GM12878 (cell line): ENCODE data around the gene ENPP6. TPM values are rescaled to one million over a fixed set of nuclear protein-coding genes. Genes with fewer than 3 reads are reported as not detected.

Source experiments
- ATAC-seq: fragments of 200-7000 bp; cut with Tn5 transposase; 3 replicates; pipeline ENCODE4 v1.9.1; 2020; ENCODE audit warnings: mild to moderate bottlenecking, moderate library complexity
- BruUV-seq: library from RNA; stranded (reverse); fragments of 400-500 nt; replicated peaks from 2 replicates; lab custom pipeline; 2021; lab: Mats Ljungman, UMichigan
- CTCF ChIA-PET: fragments of 300-600 bp; sonication (Branson Sonifier 250); formaldehyde crosslinking; extraction: SDS; loops from one replicate; lab custom pipeline; 2021; ENCODE audit warnings: inconsistent platforms; lab: Yijun Ruan, JAX
- POLR2A ChIA-PET: fragments of 350-600 bp; formaldehyde crosslinking; extraction: SDS; loops from one replicate; lab custom pipeline; 2021; ENCODE audit warnings: inconsistent platforms; lab: Charles Lee
- RAD21 ChIA-PET: fragments of 300-600 bp; sonication (Branson Sonifier 250); formaldehyde crosslinking; loops from one replicate; lab custom pipeline; 2023; ENCODE audit warnings: antibody characterized with exemption; ENCODE audit not compliant: unreplicated experiment; lab: Charles Lee
- SMC1A ChIA-PET: fragments of 300-600 bp; sonication (Branson Sonifier 250); formaldehyde crosslinking; loops from one replicate; lab custom pipeline; 2023; ENCODE audit not compliant: unreplicated experiment, uncharacterized antibody; lab: Charles Lee
- DNase-seq: peaks from one replicate; pipeline ENCODE4 v3.0.0-alpha.2; 2011; ENCODE audit warnings: low read depth, low spot score
- FAIRE-seq: peaks from 3 replicates; lab custom pipeline; 2011; peaks lifted over from hg19 to GRCh38; lab: Jason Lieb, UNC
- H2AFZ ChIP-seq: 2 replicates; pipeline ENCODE4 v1.6.0; 2011; ENCODE audit warnings: low read depth, low read length, control low read depth; ENCODE audit not compliant: control insufficient read depth
- H3K27ac ChIP-seq: 2 replicates; pipeline ENCODE4 v1.5.1; 2011; ENCODE audit warnings: control low read depth; ENCODE audit not compliant: control insufficient read depth, insufficient read depth
- H3K27me3 ChIP-seq, 2 experiments: replicated peaks in 1 of 2; 2 replicates each; pipeline versions ENCODE4 v1.6.0 to v1.6.1; 2011; ENCODE audit warnings: low read length in 1 of 2; ENCODE audit not compliant: control insufficient read depth in 2 of 2, insufficient read depth in 2 of 2
- H3K36me3 ChIP-seq, 2 experiments: 2 replicates each; pipeline ENCODE4 v1.5.1; 2011; ENCODE audit warnings: low read length in 1 of 2; ENCODE audit not compliant: control insufficient read depth in 2 of 2, insufficient read depth in 2 of 2
- H3K4me1 ChIP-seq: 2 replicates; pipeline ENCODE4 v1.6.1; 2011; ENCODE audit warnings: mild to moderate bottlenecking, low read length, moderate library complexity, mixed read lengths; ENCODE audit not compliant: control insufficient read depth, insufficient read depth
- H3K4me2 ChIP-seq: 2 replicates; pipeline ENCODE4 v1.6.0; 2011; ENCODE audit warnings: control low read depth; ENCODE audit not compliant: control insufficient read depth, insufficient read depth
- H3K4me3 ChIP-seq: fragments of 200-600 bp; sonication (generic); 2 replicates; pipeline ENCODE4 v1.5.1; 2016
- H3K79me2 ChIP-seq: 2 replicates; pipeline ENCODE4 v1.6.0; 2011; ENCODE audit warnings: low read length; ENCODE audit not compliant: control insufficient read depth, insufficient read depth
- H3K9ac ChIP-seq: 2 replicates; pipeline ENCODE4 v1.8.0; 2011; ENCODE audit warnings: low read length, control low read depth, mixed read lengths; ENCODE audit not compliant: control insufficient read depth, insufficient read depth
- H3K9me3 ChIP-seq: replicated peaks from 3 replicates; pipeline ENCODE4 v1.5.1; 2011; ENCODE audit warnings: mild to moderate bottlenecking, low read length; ENCODE audit not compliant: control insufficient read depth, insufficient read depth
- H4K20me1 ChIP-seq: 2 replicates; pipeline ENCODE4 v1.6.0; 2011; ENCODE audit not compliant: control insufficient read depth, insufficient read depth
- FOS ChIP-seq: IDR thresholded peaks from 3 replicates; pipeline ENCODE4 v1.6.1; 2011; ENCODE audit warnings: borderline replicate concordance; ENCODE audit not compliant: insufficient read length; ENCODE audit errors: extremely low read depth
- HCFC1 ChIP-seq: fragments of 150-350 bp; IDR thresholded peaks from 2 replicates; pipeline ENCODE4 v1.6.1; 2014; ENCODE audit warnings: low read length
- SMARCA5 ChIP-seq: fragments of 450-650 bp; IDR thresholded peaks from 2 replicates; pipeline ENCODE4 v1.6.1; 2017; ENCODE audit warnings: mild to moderate bottlenecking
- ZBTB33 ChIP-seq: fragments of 450-650 bp; IDR thresholded peaks from 2 replicates; pipeline ENCODE4 v1.6.1; 2017; ENCODE audit warnings: mild to moderate bottlenecking
- ZZZ3 ChIP-seq: IDR thresholded peaks from 2 replicates; pipeline ENCODE4 v1.6.1; 2011; ENCODE audit warnings: low read depth; ENCODE audit not compliant: control insufficient read depth, insufficient read length
- WGBS: methylation state at CpG from one replicate; pipeline ENCODE4 v1.1.6; 2016; ENCODE audit warnings: low lambda C conversion rate; ENCODE audit not compliant: insufficient replicate concordance, insufficient coverage; ENCODE audit errors: missing lambda C conversion rate; 5-methylcytosine and 5-hydroxymethylcytosine counted together
- in situ Hi-C: fragments of 300-500 bp; cut with MboI; formaldehyde crosslinking; loops from 9 replicates; pipeline ENCODE4 v1.14.3; 2018; ENCODE audit warnings: mixed read lengths
- intact Hi-C: fragments of 100-400 bp; cut with micrococcal nuclease; formaldehyde crosslinking; loops from one replicate; pipeline ENCODE4 v1.14.2; 2022; ENCODE audit not compliant: unreplicated experiment
- polyA plus RNA-seq, 11 experiments: library from polyadenylated mRNA; depleted of rRNA in 4 of 11; unstranded in 6 of 11; stranded (reverse) in 5 of 11; fragments of >200 nt; fragmentation: Nextera tagmentation in 4 of 11; fragmentation: Illumina TruSeq in 1 of 11; extraction: Ambion mirVana in 4 of 11; extraction: Trizol in 1 of 11; gene quantifications; 1 replicate in 1 of 11; 2 replicates in 10 of 11; pipeline versions ENCODE4 v1.2.1 to v1.2.3, GENCODE V29; 2011 to 2016; ENCODE audit warnings: inconsistent platforms in 2 of 11, missing spikeins in 2 of 11, low read depth in 1 of 11
- total RNA-seq, 4 experiments: library from RNA; depleted of rRNA in 3 of 4; stranded (reverse); fragments of >200 nt in 3 of 4; fragmentation: Illumina TruSeq in 1 of 4; extraction: Trizol in 1 of 4; gene quantifications; 2 replicates each; pipeline versions ENCODE4 v1.2.1 to v1.2.3, GENCODE V29; 2013 to 2021
- TF ChIP-seq, protein P1 (sequence below): IDR thresholded peaks from 2 replicates; pipeline ENCODE4 v1.6.1; 2011; ENCODE audit warnings: borderline replicate concordance, low read depth, mild to moderate bottlenecking, moderate library complexity, low read length; ENCODE audit not compliant: insufficient read depth, poor library complexity, severe bottlenecking

Gene ENPP6
- total and polyA plus RNA-seq, 10 of the 15 experiments (the other 5 are each of a cell fraction or from before 2014, with no cell fraction given), result 0.04 to 1.0 (median 0.44) TPM; not detected in 1

DNA sequence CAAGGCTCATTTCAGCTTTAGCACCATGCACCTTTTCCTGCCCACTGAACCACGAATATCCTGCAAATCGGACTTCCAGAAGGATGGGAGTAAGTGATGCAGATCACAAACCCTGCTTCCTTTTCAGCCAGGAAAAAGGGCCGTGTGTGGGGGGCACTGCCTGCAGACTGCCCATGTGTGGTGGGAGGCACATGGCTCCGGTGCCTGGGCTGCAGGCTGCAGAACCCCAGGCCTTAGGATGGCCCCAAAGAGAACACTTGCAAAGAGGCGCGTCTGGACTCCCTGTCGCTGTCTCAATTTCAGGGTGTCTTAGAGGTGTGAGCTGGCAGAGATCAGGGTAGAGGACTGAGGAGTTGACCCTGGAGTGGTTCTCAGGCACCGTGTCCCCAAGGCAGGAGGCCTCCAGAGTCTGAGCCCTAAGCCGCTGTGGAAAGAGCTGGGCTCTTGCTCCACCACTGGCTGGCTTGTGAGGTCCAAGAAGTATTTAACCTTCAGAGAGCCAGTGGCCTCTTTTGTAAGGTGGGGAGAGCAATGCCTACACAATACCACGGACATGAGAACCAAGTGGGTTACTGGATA lies 97.0 kb downstream of the ENPP6 start:
- Histone ChIP-seq H3K4me2 (no peak overlapping the region), H3K27me3 (0 out of 4 replicates have a peak, but pooled peaks cover 0 to 3% of the 10 kb centered on the region in 2 experiments), H3K4me3 (no peak overlapping the region), H3K27ac (no peak overlapping the region), H2AFZ (no peak overlapping the region), H3K9me3 (no peaks in the 10 kb centered on the region), H3K4me1 (no peaks in the 10 kb centered on the region), H3K9ac (no peak overlapping the region)
- in situ Hi-C loops, result no loop called here
- ChIA-PET CTCF (interaction anchor here (0.5 kb wide), 1 partner anchor 455 kb away, joined by 6 read pairs; no protein-coding TSS in a partner anchor), RAD21 (no interaction called here), SMC1A (no interaction called here), POLR2A (no interaction called here)
- 29% methylated on average over 10 of the region's 10 CpGs for WGBS
- FAIRE-seq (no peak), DNase-seq (no peak)
- intact Hi-C loops, result no loop called here
- BruUV-seq, result no TSS peak
- TF ChIP-seq FOS (no peak), SMARCA5 (no peak), ZZZ3 (no peak), ZBTB33 (no peak), HCFC1 (no peak)
- TF ChIP-seq, protein P1, sequence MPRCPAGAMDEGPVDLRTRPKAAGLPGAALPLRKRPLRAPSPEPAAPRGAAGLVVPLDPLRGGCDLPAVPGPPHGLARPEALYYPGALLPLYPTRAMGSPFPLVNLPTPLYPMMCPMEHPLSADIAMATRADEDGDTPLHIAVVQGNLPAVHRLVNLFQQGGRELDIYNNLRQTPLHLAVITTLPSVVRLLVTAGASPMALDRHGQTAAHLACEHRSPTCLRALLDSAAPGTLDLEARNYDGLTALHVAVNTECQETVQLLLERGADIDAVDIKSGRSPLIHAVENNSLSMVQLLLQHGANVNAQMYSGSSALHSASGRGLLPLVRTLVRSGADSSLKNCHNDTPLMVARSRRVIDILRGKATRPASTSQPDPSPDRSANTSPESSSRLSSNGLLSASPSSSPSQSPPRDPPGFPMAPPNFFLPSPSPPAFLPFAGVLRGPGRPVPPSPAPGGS, result no peak
- TF ChIP-seq, all 136 proteins: peak for 0
- no peak for ATAC-seq
- Histone ChIP-seq H4K20me1 (no peaks in the 10 kb centered on the region), H3K79me2 (no peaks in the 10 kb centered on the region), H3K36me3 (no peaks in the 10 kb centered on the region)
